NCI-H1436 treated with DMSO at 0.1 percent for 48 hours (cell line): ENCODE measurements around the gene MC5R.
"Not testable (repeated sequence)": the region's sequence is repeated elsewhere in the genome, so short reads cannot be mapped to it uniquely, and the experiment has no call there.

ENCODE experiments used
- DNase-seq: peaks from one replicate; lab custom pipeline; 2025; lab: John Stamatoyannopoulos, UW

MC5R gene

GRCh38 chr18:13849791-13850190, 25.8 kb downstream of the MC5R start:
- DNase-seq = no peak

- DNase-seq = not testable (repeated sequence)
Observed at GRCh38 chr18:13862898-13863297, 38.9 kb downstream of the MC5R start.

- no peak for DNase-seq
Observed at GRCh38 chr18:13868501-13869271, 44.7 kb downstream of the MC5R start.

- DNase-seq = no peak
Observed at GRCh38 chr18:13871701-13872100, 47.8 kb downstream of the MC5R start.

- DNase-seq = no peak
Observed at GRCh38 chr18:13872373-13872772, 48.4 kb downstream of the MC5R start.

GRCh38 chr18:13872932-13873331, 49.0 kb downstream of the MC5R start:
- DNase-seq = no peak

GRCh38 chr18:13874558-13874957, 50.6 kb downstream of the MC5R start:
- DNase-seq = no peak
